IMR-90 (cell line): ENCODE data around the gene GIT1. TPM values are rescaled to one million over a fixed set of nuclear protein-coding genes. Genes with fewer than 3 reads are reported as not detected.

Experiments
- ATAC-seq: fragments of 200-7000 bp; cut with Tn5 transposase; 2 replicates; pipeline ENCODE4 v1.9.1; 2020; ENCODE audit warnings: low read depth, mild to moderate bottlenecking, moderate library complexity
- BruUV-seq: library from RNA; stranded (reverse); fragments of 400-500 nt; replicated peaks from 2 replicates; lab custom pipeline; 2021; lab: Mats Ljungman, UMichigan
- CTCF ChIA-PET: fragments of 300-600 bp; formaldehyde crosslinking; extraction: SDS; loops from one replicate; lab custom pipeline; 2021; ENCODE audit warnings: antibody characterized with exemption; lab: Yijun Ruan, JAX
- POLR2A ChIA-PET: fragments of 300-600 bp; sonication (Branson Sonifier 250); formaldehyde crosslinking; loops from one replicate; lab custom pipeline; 2022; ENCODE audit warnings: antibody characterized with exemption; ENCODE audit not compliant: unreplicated experiment; lab: Charles Lee
- DNase-seq: peaks from one replicate; pipeline ENCODE4 v3.0.0; 2013
- H2AFZ ChIP-seq: replicated peaks from 2 replicates; pipeline ENCODE3; 2013; ENCODE audit warnings: low read length, mild to moderate bottlenecking; ENCODE audit not compliant: poor library complexity
- H2AK5ac ChIP-seq: 2 replicates; pipeline ENCODE4 v1.6.1; 2013; ENCODE audit warnings: low read depth, low read length, inconsistent platforms
- H2AK9ac ChIP-seq: replicated peaks from 2 replicates; pipeline ENCODE3; 2013; ENCODE audit warnings: mild to moderate bottlenecking, low read depth, low read length, moderate library complexity; ENCODE audit not compliant: poor library complexity
- H2BK120ac ChIP-seq: 2 replicates; pipeline ENCODE4 v1.6.1; 2013; ENCODE audit warnings: low read depth, low read length, inconsistent platforms
- H2BK15ac ChIP-seq: 3 replicates; pipeline ENCODE4 v1.6.1; 2013; ENCODE audit warnings: low read depth, low read length, inconsistent platforms
- H2BK20ac ChIP-seq: 2 replicates; pipeline ENCODE4 v1.6.1; 2013; ENCODE audit warnings: low read depth, mild to moderate bottlenecking, inconsistent platforms, low read length, moderate library complexity
- H2BK5ac ChIP-seq: 2 replicates; pipeline ENCODE4 v1.6.1; 2013; ENCODE audit warnings: mild to moderate bottlenecking, low read depth, low read length, inconsistent platforms; ENCODE audit not compliant: poor library complexity, severe bottlenecking
- H3K14ac ChIP-seq: replicated peaks from 2 replicates; pipeline ENCODE4 v1.6.1; 2013; ENCODE audit warnings: low read depth, low read length, inconsistent platforms
- H3K18ac ChIP-seq: 2 replicates; pipeline ENCODE4 v1.6.1; 2013; ENCODE audit warnings: low read depth, low read length, control low read depth
- H3K23ac ChIP-seq: 2 replicates; pipeline ENCODE4 v1.6.1; 2013; ENCODE audit warnings: low read depth, low read length, inconsistent platforms
- H3K27ac ChIP-seq: 2 replicates; pipeline ENCODE4 v1.5.1; 2013; ENCODE audit warnings: mild to moderate bottlenecking, control low read depth, low read length; ENCODE audit not compliant: insufficient read depth
- H3K27me3 ChIP-seq: 2 replicates; pipeline ENCODE4 v1.6.1; 2013; ENCODE audit warnings: low read length; ENCODE audit not compliant: control insufficient read depth, insufficient read depth
- H3K36me3 ChIP-seq: 2 replicates; pipeline ENCODE4 v1.6.1; 2013; ENCODE audit warnings: low read length, mixed read lengths; ENCODE audit not compliant: control insufficient read depth, insufficient read depth
- H3K4ac ChIP-seq: 2 replicates; pipeline ENCODE4 v1.6.1; 2013; ENCODE audit warnings: low read depth, low read length, inconsistent platforms
- H3K4me1 ChIP-seq: 2 replicates; pipeline ENCODE4 v1.6.1; 2013; ENCODE audit warnings: low read length, mixed read lengths; ENCODE audit not compliant: control insufficient read depth, insufficient read depth
- H3K4me2 ChIP-seq: 2 replicates; pipeline ENCODE4 v1.6.1; 2013; ENCODE audit warnings: low read depth, mild to moderate bottlenecking, control low read depth, low read length, moderate library complexity
- H3K4me3 ChIP-seq: 2 replicates; pipeline ENCODE4 v1.5.1; 2013; ENCODE audit warnings: low read depth, mild to moderate bottlenecking, control low read depth, low read length, moderate library complexity; ENCODE audit not compliant: insufficient read depth
- H3K56ac ChIP-seq: 2 replicates; pipeline ENCODE4 v1.6.1; 2013; ENCODE audit warnings: low read length, inconsistent platforms; ENCODE audit not compliant: insufficient read depth; ENCODE audit errors: extremely low read depth
- H3K79me1 ChIP-seq, 2 experiments: 2 replicates each; pipeline ENCODE4 v1.6.1; 2013; ENCODE audit warnings: low read length in 2 of 2, inconsistent platforms in 1 of 2, low read depth in 1 of 2
- H3K9ac ChIP-seq: 2 replicates; pipeline ENCODE4 v1.6.1; 2013; ENCODE audit warnings: low read depth, low read length, control low read depth
- H3K9me1 ChIP-seq: 2 replicates; pipeline ENCODE4 v1.6.1; 2013; ENCODE audit warnings: low read length, inconsistent platforms; ENCODE audit not compliant: insufficient read depth
- H3K9me3 ChIP-seq: 2 replicates; pipeline ENCODE4 v1.6.1; 2013; ENCODE audit warnings: low read length; ENCODE audit not compliant: control insufficient read depth, insufficient read depth
- H4K20me1 ChIP-seq: 2 replicates; pipeline ENCODE4 v1.6.1; 2013; ENCODE audit warnings: low read length, inconsistent platforms; ENCODE audit not compliant: insufficient read depth
- H4K5ac ChIP-seq: 2 replicates; pipeline ENCODE4 v1.6.1; 2013; ENCODE audit warnings: mild to moderate bottlenecking, low read depth, low read length, control low read depth
- H4K8ac ChIP-seq, 2 experiments: 2 replicates each; pipeline ENCODE4 v1.6.1; 2013; ENCODE audit warnings: low read depth in 2 of 2, low read length in 2 of 2, control low read depth in 1 of 2, inconsistent platforms in 1 of 2
- H4K91ac ChIP-seq: 2 replicates; pipeline ENCODE4 v1.6.1; 2013; ENCODE audit warnings: low read depth, low read length, inconsistent platforms; ENCODE audit not compliant: insufficient read depth
- BHLHE40 ChIP-seq: fragments of 150-350 bp; IDR thresholded peaks from 2 replicates; pipeline ENCODE4 v1.6.1; 2016; ENCODE audit warnings: mild to moderate bottlenecking, low read depth, low read length
- CEBPB ChIP-seq: IDR thresholded peaks from 2 replicates; pipeline ENCODE4 v1.6.1; 2012; ENCODE audit warnings: low read depth, low read length, improper control_type of control experiment
- CHD1 ChIP-seq: IDR thresholded peaks from 2 replicates; pipeline ENCODE4 v1.6.1; 2012; ENCODE audit warnings: low read depth, low read length, improper control_type of control experiment
- FOS ChIP-seq: fragments of 150-350 bp; IDR thresholded peaks from 2 replicates; pipeline ENCODE4 v1.6.1; 2016; ENCODE audit warnings: low read depth, low read length
- MAFK ChIP-seq: IDR thresholded peaks from 2 replicates; pipeline ENCODE4 v1.6.1; 2012; ENCODE audit warnings: low read depth, low read length, improper control_type of control experiment
- MAZ ChIP-seq: IDR thresholded peaks from 2 replicates; pipeline ENCODE4 v1.6.1; 2012; ENCODE audit warnings: low read depth, mild to moderate bottlenecking, low read length, improper control_type of control experiment, moderate library complexity, borderline replicate concordance
- MXI1 ChIP-seq: IDR thresholded peaks from 2 replicates; pipeline ENCODE4 v1.6.1; 2012; ENCODE audit warnings: low read depth, mild to moderate bottlenecking, low read length, moderate library complexity, borderline replicate concordance
- NFE2L2 ChIP-seq: fragments of 150-350 bp; IDR thresholded peaks from 2 replicates; pipeline ENCODE4 v1.6.1; 2016; ENCODE audit warnings: low read depth, mild to moderate bottlenecking, low read length
- POLR2A ChIP-seq: IDR thresholded peaks from 2 replicates; pipeline ENCODE4 v1.6.1; 2012; ENCODE audit warnings: mild to moderate bottlenecking, low read depth, low read length
- RAD21 ChIP-seq: IDR thresholded peaks from 2 replicates; pipeline ENCODE4 v1.6.1; 2012; ENCODE audit warnings: low read length, improper control_type of control experiment
- RCOR1 ChIP-seq: IDR thresholded peaks from 2 replicates; pipeline ENCODE4 v1.6.1; 2012; ENCODE audit warnings: mild to moderate bottlenecking, low read length, improper control_type of control experiment; ENCODE audit not compliant: insufficient replicate concordance
- RFX5 ChIP-seq: IDR thresholded peaks from 2 replicates; pipeline ENCODE4 v1.8.0; 2012; ENCODE audit warnings: low read depth, mild to moderate bottlenecking, low read length, moderate library complexity
- SMC3 ChIP-seq: fragments of 150-350 bp; IDR thresholded peaks from 2 replicates; pipeline ENCODE4 v1.6.1; 2016; ENCODE audit warnings: low read depth, mild to moderate bottlenecking, antibody characterized with exemption, low read length, moderate library complexity
- WGBS, 2 experiments: methylation state at CpG; one replicate each; pipeline versions ENCODE4 v1.1.5 to v1.1.7; 2013; ENCODE audit warnings: missing lambda C conversion rate in 2 of 2; ENCODE audit not compliant: insufficient read length in 1 of 2; ENCODE audit errors: extremely low coverage in 2 of 2; 5-methylcytosine and 5-hydroxymethylcytosine counted together
- dilution Hi-C: fragments of 300-500 bp; cut with HindIII; formaldehyde crosslinking; loops from one replicate; pipeline ENCODE4 v1.14.3; 2018; ENCODE audit warnings: low sequenced_read_pairs; ENCODE audit not compliant: unreplicated experiment
- in situ Hi-C: fragments of 300-500 bp; cut with MboI; formaldehyde crosslinking; loops from 3 replicates; pipeline ENCODE4 v1.14.3; 2019; ENCODE audit warnings: low sequenced_read_pairs, inconsistent platforms, mixed read lengths
- intact Hi-C: fragments of 100-400 bp; cut with micrococcal nuclease; formaldehyde crosslinking; loops from 2 replicates; pipeline ENCODE4 v1.10.0; 2022
- polyA plus RNA-seq, 3 experiments: library from polyadenylated mRNA; depleted of rRNA; stranded (reverse); fragments of >200 nt; gene quantifications; 2 replicates each; pipeline ENCODE4 v1.2.3, GENCODE V29; 2012; ENCODE audit warnings: low replicate concordance in 1 of 3
- total RNA-seq: library from RNA; depleted of rRNA; stranded (reverse); fragments of >200 nt; gene quantifications from 2 replicates; pipeline ENCODE4 v1.2.3, GENCODE V29; 2012
- TF ChIP-seq, protein P1 (sequence below): fragments of 150-350 bp; IDR thresholded peaks from 2 replicates; pipeline ENCODE4 v1.6.1; 2016; ENCODE audit warnings: low read depth, mild to moderate bottlenecking, low read length, moderate library complexity, borderline replicate concordance
- TF ChIP-seq, protein P2 (sequence below): fragments of 150-350 bp; IDR thresholded peaks from 2 replicates; pipeline ENCODE4 v1.6.1; 2017; ENCODE audit warnings: mild to moderate bottlenecking, antibody characterized with exemption, low read length, low read depth
- TF ChIP-seq, protein P3 (sequence below): conservative IDR thresholded peaks from 2 replicates; pipeline ENCODE4 v1.5.1; 2012; ENCODE audit warnings: mild to moderate bottlenecking, low read depth, low read length, improper control_type of control experiment

GIT1 gene
- total and polyA plus RNA-seq, 2 of the 4 experiments (the other 2 are of a cell fraction) = 14.2 to 34.2 TPM

DNA sequence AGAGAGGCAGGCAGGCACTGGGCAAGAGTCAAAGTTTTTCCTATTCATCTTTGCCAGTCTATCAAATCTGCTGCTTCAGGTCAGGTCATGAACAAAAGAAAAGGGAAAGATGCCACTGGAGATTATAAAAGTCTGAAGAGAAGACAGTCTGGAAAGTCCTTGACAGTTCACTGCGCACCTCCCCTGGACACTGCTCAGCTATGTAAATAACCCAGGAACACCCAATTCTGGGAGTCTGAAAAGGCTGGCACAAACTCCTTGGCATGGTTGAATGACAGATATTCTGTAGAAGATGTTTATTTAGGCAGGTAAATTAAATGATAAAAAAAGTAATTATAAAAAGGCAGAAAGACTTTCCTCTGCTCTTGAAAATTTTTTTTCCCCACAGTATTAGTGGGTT, 38.5 kb upstream of the GIT1 start:
- Histone ChIP-seq H2BK120ac (no peak overlapping the region), H3K9me3 (no peaks in the 10 kb centered on the region), H3K4me3 (no peak overlapping the region), H3K4me1 (no peaks in the 10 kb centered on the region), H4K8ac (no peak overlapping the region), H3K4me2 (no peak overlapping the region), H3K27ac (no peak overlapping the region), H2BK20ac (no peak overlapping the region), H3K56ac (no peak overlapping the region), H2BK5ac (no peak overlapping the region), H3K9me1 (peaks cover 2% of the 10 kb centered on the region), H2BK15ac (no peak overlapping the region), H3K23ac (no peak overlapping the region), H4K91ac (no peak overlapping the region), H3K14ac (no peak overlapping the region), H3K79me1 (no peaks in the 10 kb centered on the region; a peak in 1 of 4 replicates), H4K20me1 (no peaks in the 10 kb centered on the region), H4K5ac (no peak overlapping the region), H2AK9ac (no peak overlapping the region), H3K18ac (no peak overlapping the region), H2AK5ac (no peak overlapping the region), H3K4ac (no peak overlapping the region), H3K27me3 (no peaks in the 10 kb centered on the region), H2AFZ (no peak overlapping the region), H3K36me3 (peaks cover 29% of the 10 kb centered on the region), H3K9ac (no peak overlapping the region)
- TF ChIP-seq, protein P1, sequence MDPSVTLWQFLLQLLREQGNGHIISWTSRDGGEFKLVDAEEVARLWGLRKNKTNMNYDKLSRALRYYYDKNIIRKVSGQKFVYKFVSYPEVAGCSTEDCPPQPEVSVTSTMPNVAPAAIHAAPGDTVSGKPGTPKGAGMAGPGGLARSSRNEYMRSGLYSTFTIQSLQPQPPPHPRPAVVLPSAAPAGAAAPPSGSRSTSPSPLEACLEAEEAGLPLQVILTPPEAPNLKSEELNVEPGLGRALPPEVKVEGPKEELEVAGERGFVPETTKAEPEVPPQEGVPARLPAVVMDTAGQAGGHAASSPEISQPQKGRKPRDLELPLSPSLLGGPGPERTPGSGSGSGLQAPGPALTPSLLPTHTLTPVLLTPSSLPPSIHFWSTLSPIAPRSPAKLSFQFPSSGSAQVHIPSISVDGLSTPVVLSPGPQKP = no peak
- no peak for TF ChIP-seq POLR2A
- no peak for TF ChIP-seq RFX5
- no peak for TF ChIP-seq MAFK
- no peak for TF ChIP-seq RAD21
- TF ChIP-seq SMC3 = no peak
- TF ChIP-seq CEBPB = no peak
- no peak for TF ChIP-seq NFE2L2
- TF ChIP-seq FOS = no peak
- TF ChIP-seq, protein P2, sequence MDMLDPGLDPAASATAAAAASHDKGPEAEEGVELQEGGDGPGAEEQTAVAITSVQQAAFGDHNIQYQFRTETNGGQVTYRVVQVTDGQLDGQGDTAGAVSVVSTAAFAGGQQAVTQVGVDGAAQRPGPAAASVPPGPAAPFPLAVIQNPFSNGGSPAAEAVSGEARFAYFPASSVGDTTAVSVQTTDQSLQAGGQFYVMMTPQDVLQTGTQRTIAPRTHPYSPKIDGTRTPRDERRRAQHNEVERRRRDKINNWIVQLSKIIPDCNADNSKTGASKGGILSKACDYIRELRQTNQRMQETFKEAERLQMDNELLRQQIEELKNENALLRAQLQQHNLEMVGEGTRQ = no peak
- TF ChIP-seq, protein P3, sequence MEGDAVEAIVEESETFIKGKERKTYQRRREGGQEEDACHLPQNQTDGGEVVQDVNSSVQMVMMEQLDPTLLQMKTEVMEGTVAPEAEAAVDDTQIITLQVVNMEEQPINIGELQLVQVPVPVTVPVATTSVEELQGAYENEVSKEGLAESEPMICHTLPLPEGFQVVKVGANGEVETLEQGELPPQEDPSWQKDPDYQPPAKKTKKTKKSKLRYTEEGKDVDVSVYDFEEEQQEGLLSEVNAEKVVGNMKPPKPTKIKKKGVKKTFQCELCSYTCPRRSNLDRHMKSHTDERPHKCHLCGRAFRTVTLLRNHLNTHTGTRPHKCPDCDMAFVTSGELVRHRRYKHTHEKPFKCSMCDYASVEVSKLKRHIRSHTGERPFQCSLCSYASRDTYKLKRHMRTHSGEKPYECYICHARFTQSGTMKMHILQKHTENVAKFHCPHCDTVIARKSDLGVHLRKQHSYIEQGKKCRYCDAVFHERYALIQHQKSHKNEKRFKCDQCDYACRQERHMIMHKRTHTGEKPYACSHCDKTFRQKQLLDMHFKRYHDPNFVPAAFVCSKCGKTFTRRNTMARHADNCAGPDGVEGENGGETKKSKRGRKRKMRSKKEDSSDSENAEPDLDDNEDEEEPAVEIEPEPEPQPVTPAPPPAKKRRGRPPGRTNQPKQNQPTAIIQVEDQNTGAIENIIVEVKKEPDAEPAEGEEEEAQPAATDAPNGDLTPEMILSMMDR = no peak
- no peak for TF ChIP-seq RCOR1
- no peak for TF ChIP-seq CHD1
- TF ChIP-seq BHLHE40 = no peak
- no peak for TF ChIP-seq MAZ
- TF ChIP-seq MXI1 = no peak
- intact Hi-C loops = no loop called here
- no TSS peak for BruUV-seq
- no CpG with 5 or more reads among the region's 1 CpG for WGBS, 2 experiments
- dilution Hi-C loops = no loop called here
- ChIA-PET POLR2A (no interaction called here), CTCF (no interaction called here)
- in situ Hi-C loops = no loop called here
- DNase-seq (no peak), ATAC-seq (no peak)
